Liver (tissue), 9 donors: ENCODE data around the gene FBN2. TPM values are rescaled to one million over a fixed set of nuclear protein-coding genes. Genes with fewer than 3 reads are reported as not detected.

Experiments used
- DNase-seq: peaks from one replicate; pipeline ENCODE4 v3.0.0-alpha.2; 2017; ENCODE audit warnings: low spot score
- H3K27ac ChIP-seq, 2 donors: one replicate each; pipeline ENCODE4 v1.7.0; 2013; ENCODE audit warnings: inconsistent platforms in 2 of 2, low read length in 2 of 2, control low read depth in 1 of 2, low read depth in 1 of 2, mild to moderate bottlenecking in 1 of 2
- H3K27me3 ChIP-seq, 4 donors: one replicate each; pipeline versions ENCODE4 v1.6.1 to v1.7.0; 2013; ENCODE audit warnings: low read length in 3 of 4, inconsistent platforms in 1 of 4, mild to moderate bottlenecking in 1 of 4, moderate library complexity in 1 of 4; ENCODE audit not compliant: control insufficient read depth in 4 of 4, insufficient read depth in 4 of 4
- H3K36me3 ChIP-seq, 4 donors: one replicate each; pipeline versions ENCODE4 v1.6.1 to v1.7.0; 2013; ENCODE audit warnings: low read length in 3 of 4, mild to moderate bottlenecking in 3 of 4, low read depth in 1 of 4, moderate library complexity in 1 of 4; ENCODE audit not compliant: control insufficient read depth in 4 of 4, insufficient read depth in 3 of 4
- H3K4me1 ChIP-seq, 4 donors: one replicate each; pipeline versions ENCODE4 v1.6.1 to v1.7.0; 2013; ENCODE audit warnings: low read length in 3 of 4, mild to moderate bottlenecking in 3 of 4, moderate library complexity in 1 of 4; ENCODE audit not compliant: control insufficient read depth in 4 of 4, insufficient read depth in 4 of 4
- H3K4me3 ChIP-seq, 3 donors: one replicate each; pipeline versions ENCODE4 v1.6.1 to v1.7.0; 2013; ENCODE audit warnings: low read length in 3 of 3, control low read depth in 1 of 3, low read depth in 1 of 3, mild to moderate bottlenecking in 1 of 3
- H3K9ac ChIP-seq, 2 donors: one replicate each; pipeline ENCODE4 v1.7.0; 2013; ENCODE audit warnings: low read length in 2 of 2, mild to moderate bottlenecking in 2 of 2, moderate library complexity in 2 of 2, control low read depth in 1 of 2, low read depth in 1 of 2
- H3K9me3 ChIP-seq, 4 donors: one replicate each; pipeline versions ENCODE4 v1.6.1 to v1.7.0; 2013; ENCODE audit warnings: low read length in 3 of 4; ENCODE audit not compliant: control insufficient read depth in 4 of 4
- EGR1 ChIP-seq, 2 donors: IDR thresholded peaks; 2 replicates each; pipeline ENCODE4 v1.6.1; 2016 to 2018; ENCODE audit warnings: antibody characterized with exemption in 2 of 2, low read depth in 2 of 2
- FOXA2 ChIP-seq: IDR thresholded peaks from 2 replicates; pipeline ENCODE4 v1.6.1; 2016; ENCODE audit warnings: antibody characterized with exemption
- HNF4A ChIP-seq, 2 donors: conservative IDR thresholded peaks; 2 replicates each; pipeline ENCODE4 v1.6.1; 2016; ENCODE audit warnings: antibody characterized with exemption in 2 of 2, mild to moderate bottlenecking in 2 of 2
- HNF4G ChIP-seq: IDR thresholded peaks from 2 replicates; pipeline ENCODE4 v1.6.1; 2016; ENCODE audit warnings: antibody characterized with exemption
- JUND ChIP-seq, 2 donors: IDR thresholded peaks; 2 replicates each; pipeline ENCODE4 v1.6.1; 2016; ENCODE audit warnings: antibody characterized with exemption in 2 of 2
- MAX ChIP-seq: IDR thresholded peaks from 2 replicates; pipeline ENCODE4 v1.6.1; 2016; ENCODE audit warnings: antibody characterized with exemption
- NR2F2 ChIP-seq: IDR thresholded peaks from 2 replicates; pipeline ENCODE4 v1.6.1; 2016; ENCODE audit warnings: antibody characterized with exemption
- REST ChIP-seq: IDR thresholded peaks from 2 replicates; pipeline ENCODE4 v1.6.1; 2016; ENCODE audit warnings: antibody characterized with exemption, mild to moderate bottlenecking
- RXRA ChIP-seq, 2 donors: IDR thresholded peaks; 2 replicates each; pipeline ENCODE4 v1.6.1; 2017 to 2018; ENCODE audit warnings: antibody characterized with exemption in 2 of 2, mild to moderate bottlenecking in 1 of 2
- SP1 ChIP-seq: IDR thresholded peaks from 2 replicates; pipeline ENCODE4 v1.6.1; 2018; ENCODE audit warnings: antibody characterized with exemption, mild to moderate bottlenecking
- TAF1 ChIP-seq: conservative IDR thresholded peaks from 2 replicates; pipeline ENCODE4 v1.6.1; 2016; ENCODE audit warnings: antibody characterized with exemption, mild to moderate bottlenecking
- YY1 ChIP-seq: IDR thresholded peaks from 2 replicates; pipeline ENCODE4 v1.6.1; 2016; ENCODE audit warnings: antibody characterized with exemption, mild to moderate bottlenecking
- ZBTB33 ChIP-seq: IDR thresholded peaks from 2 replicates; pipeline ENCODE4 v1.6.1; 2016; ENCODE audit warnings: antibody characterized with exemption
- WGBS: extraction: QIAGEN DNeasy Blood & Tissue Kit; methylation state at CpG from one replicate; pipeline ENCODE4 v1.1.7; 2013; 5-methylcytosine and 5-hydroxymethylcytosine counted together
- polyA plus RNA-seq, 2 donors: library from polyadenylated mRNA; stranded (reverse) in 1 of 2; unstranded in 1 of 2; fragments of 200-250 nt in 1 of 2; fragments of >200 nt in 1 of 2; fragmentation: Nextera tagmentation in 1 of 2; extraction: Ambion mirVana in 1 of 2; gene quantifications; one replicate each; pipeline versions ENCODE4 v1.2.1 to v1.2.3, GENCODE V29; 2013 to 2015
- total RNA-seq, 2 donors: library from RNA; depleted of rRNA; stranded (reverse); fragments of >200 nt; gene quantifications; one replicate each; pipeline ENCODE4 v1.2.3, GENCODE V29; 2014
- donor health status: healthy.
- donor health status: healthy.
- donor health status: healthy.
- donor health status: healthy.
- donor health status: healthy.

The FBN2 gene
- total and polyA plus RNA-seq, 4 donors: 0.08 to 4.1 (median 0.47) TPM

- no peak for TF ChIP-seq REST
- no peak for TF ChIP-seq TAF1
- TF ChIP-seq RXRA (IDR thresholded peaks at IDR 0.05): no peak
These were observed 194.9 kb downstream of the FBN2 start (continued) for GRCh38 chr5:128343168-128343567.

GRCh38 chr5:128341056-128341455, 197.0 kb downstream of the FBN2 start:
- H3K4me1 ChIP-seq: no peaks in the 10 kb centered on the region
- DNase-seq: no peak
- H3K27ac ChIP-seq: no peak overlapping the region
- no peak overlapping the region for H3K9ac ChIP-seq
- H3K4me3 ChIP-seq: no peak overlapping the region
- WGBS: 77% methylated on average over 3 of the region's 3 CpGs
- TF ChIP-seq HNF4A (conservative IDR thresholded peaks at IDR 0.05) (no peak), RXRA (IDR thresholded peaks at IDR 0.05) (no peak), YY1 (no peak), HNF4G (no peak), TAF1 (no peak), EGR1 (IDR thresholded peaks at IDR 0.05; ENCODE audit: low read depth in 2 of 2) (no peak), FOXA2 (no peak), JUND (IDR thresholded peaks at IDR 0.05) (no peak), NR2F2 (no peak), ZBTB33 (no peak), MAX (no peak)
- H3K27me3 ChIP-seq: peaks cover 0 to 5% (median 0%) of the 10 kb centered on the region in 4 donors
- no peaks in the 10 kb centered on the region for H3K9me3 ChIP-seq
- no peaks in the 10 kb centered on the region for H3K36me3 ChIP-seq

GRCh38 chr5:128340648-128341047, 197.4 kb downstream of the FBN2 start:
- Histone ChIP-seq H3K27ac (no peak overlapping the region), H3K36me3 (no peaks in the 10 kb centered on the region), H3K4me1 (no peaks in the 10 kb centered on the region), H3K9me3 (no peaks in the 10 kb centered on the region), H3K4me3 (no peak overlapping the region), H3K9ac (no peak overlapping the region), H3K27me3 (peaks cover 0 to 5% (median 0%) of the 10 kb centered on the region in 4 donors)
- 89% methylated on average over 2 of the region's 2 CpGs for WGBS
- TF ChIP-seq HNF4G (no peak), SP1 (no peak), FOXA2 (no peak), EGR1 (IDR thresholded peaks at IDR 0.05; ENCODE audit: low read depth in 2 of 2) (no peak), YY1 (no peak), ZBTB33 (no peak), HNF4A (conservative IDR thresholded peaks at IDR 0.05) (no peak)
- DNase-seq: no peak
